ENCODE measurements around the gene YOD1.

The YOD1 gene

DNA sequence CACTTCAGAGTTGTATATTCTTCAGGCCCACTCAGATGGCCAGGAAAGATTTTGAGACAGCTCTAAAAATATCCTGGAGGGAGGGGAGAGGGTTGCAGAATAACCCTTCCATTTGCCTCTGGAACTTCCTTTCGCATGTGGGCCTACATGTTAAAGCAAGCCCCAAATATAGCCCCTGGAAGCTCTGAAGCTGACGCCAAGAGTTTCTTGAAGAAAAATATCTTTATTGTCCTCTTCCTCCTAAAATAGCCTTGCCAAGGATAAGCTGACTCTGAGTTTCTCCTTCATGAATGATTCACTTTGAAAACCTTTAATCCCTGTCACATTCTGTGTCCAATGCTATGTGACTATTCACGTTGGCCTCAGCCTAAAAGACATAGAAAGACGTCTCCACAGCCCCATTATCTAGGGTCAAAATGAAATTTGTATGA, 24.9 kb downstream of the YOD1 start:
- no peaks in the 10 kb centered on the region for H3K27me3 ChIP-seq (ENCODE audit: insufficient read depth, poor library complexity, severe bottlenecking)
- H3K27ac ChIP-seq (replicated peaks): no peak overlapping the region
- DNase-seq (ENCODE audit: low read depth in 1 of 2, low spot score in 1 of 2): no peak
- TF ChIP-seq POLR2AphosphoS5 (IDR thresholded peaks at IDR 0.05; ENCODE audit: low read depth) (no peak), SPI1 (IDR thresholded peaks at IDR 0.05; ENCODE audit: borderline replicate concordance, low read depth) (no peak), GABPA (IDR thresholded peaks at IDR 0.05; ENCODE audit: low read depth) (no peak)
- TF ChIP-seq, protein P1, sequence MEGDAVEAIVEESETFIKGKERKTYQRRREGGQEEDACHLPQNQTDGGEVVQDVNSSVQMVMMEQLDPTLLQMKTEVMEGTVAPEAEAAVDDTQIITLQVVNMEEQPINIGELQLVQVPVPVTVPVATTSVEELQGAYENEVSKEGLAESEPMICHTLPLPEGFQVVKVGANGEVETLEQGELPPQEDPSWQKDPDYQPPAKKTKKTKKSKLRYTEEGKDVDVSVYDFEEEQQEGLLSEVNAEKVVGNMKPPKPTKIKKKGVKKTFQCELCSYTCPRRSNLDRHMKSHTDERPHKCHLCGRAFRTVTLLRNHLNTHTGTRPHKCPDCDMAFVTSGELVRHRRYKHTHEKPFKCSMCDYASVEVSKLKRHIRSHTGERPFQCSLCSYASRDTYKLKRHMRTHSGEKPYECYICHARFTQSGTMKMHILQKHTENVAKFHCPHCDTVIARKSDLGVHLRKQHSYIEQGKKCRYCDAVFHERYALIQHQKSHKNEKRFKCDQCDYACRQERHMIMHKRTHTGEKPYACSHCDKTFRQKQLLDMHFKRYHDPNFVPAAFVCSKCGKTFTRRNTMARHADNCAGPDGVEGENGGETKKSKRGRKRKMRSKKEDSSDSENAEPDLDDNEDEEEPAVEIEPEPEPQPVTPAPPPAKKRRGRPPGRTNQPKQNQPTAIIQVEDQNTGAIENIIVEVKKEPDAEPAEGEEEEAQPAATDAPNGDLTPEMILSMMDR (IDR thresholded peaks at IDR 0.05; ENCODE audit: insufficient read depth, low read length): no peak
- TF ChIP-seq, protein P2, sequence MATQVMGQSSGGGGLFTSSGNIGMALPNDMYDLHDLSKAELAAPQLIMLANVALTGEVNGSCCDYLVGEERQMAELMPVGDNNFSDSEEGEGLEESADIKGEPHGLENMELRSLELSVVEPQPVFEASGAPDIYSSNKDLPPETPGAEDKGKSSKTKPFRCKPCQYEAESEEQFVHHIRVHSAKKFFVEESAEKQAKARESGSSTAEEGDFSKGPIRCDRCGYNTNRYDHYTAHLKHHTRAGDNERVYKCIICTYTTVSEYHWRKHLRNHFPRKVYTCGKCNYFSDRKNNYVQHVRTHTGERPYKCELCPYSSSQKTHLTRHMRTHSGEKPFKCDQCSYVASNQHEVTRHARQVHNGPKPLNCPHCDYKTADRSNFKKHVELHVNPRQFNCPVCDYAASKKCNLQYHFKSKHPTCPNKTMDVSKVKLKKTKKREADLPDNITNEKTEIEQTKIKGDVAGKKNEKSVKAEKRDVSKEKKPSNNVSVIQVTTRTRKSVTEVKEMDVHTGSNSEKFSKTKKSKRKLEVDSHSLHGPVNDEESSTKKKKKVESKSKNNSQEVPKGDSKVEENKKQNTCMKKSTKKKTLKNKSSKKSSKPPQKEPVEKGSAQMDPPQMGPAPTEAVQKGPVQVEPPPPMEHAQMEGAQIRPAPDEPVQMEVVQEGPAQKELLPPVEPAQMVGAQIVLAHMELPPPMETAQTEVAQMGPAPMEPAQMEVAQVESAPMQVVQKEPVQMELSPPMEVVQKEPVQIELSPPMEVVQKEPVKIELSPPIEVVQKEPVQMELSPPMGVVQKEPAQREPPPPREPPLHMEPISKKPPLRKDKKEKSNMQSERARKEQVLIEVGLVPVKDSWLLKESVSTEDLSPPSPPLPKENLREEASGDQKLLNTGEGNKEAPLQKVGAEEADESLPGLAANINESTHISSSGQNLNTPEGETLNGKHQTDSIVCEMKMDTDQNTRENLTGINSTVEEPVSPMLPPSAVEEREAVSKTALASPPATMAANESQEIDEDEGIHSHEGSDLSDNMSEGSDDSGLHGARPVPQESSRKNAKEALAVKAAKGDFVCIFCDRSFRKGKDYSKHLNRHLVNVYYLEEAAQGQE (IDR thresholded peaks at IDR 0.05; ENCODE audit: insufficient replicate concordance, low read depth): no peak
- H3K4me3 ChIP-seq (replicated peaks; ENCODE audit: insufficient read depth, low read length): no peak overlapping the region

DNA sequence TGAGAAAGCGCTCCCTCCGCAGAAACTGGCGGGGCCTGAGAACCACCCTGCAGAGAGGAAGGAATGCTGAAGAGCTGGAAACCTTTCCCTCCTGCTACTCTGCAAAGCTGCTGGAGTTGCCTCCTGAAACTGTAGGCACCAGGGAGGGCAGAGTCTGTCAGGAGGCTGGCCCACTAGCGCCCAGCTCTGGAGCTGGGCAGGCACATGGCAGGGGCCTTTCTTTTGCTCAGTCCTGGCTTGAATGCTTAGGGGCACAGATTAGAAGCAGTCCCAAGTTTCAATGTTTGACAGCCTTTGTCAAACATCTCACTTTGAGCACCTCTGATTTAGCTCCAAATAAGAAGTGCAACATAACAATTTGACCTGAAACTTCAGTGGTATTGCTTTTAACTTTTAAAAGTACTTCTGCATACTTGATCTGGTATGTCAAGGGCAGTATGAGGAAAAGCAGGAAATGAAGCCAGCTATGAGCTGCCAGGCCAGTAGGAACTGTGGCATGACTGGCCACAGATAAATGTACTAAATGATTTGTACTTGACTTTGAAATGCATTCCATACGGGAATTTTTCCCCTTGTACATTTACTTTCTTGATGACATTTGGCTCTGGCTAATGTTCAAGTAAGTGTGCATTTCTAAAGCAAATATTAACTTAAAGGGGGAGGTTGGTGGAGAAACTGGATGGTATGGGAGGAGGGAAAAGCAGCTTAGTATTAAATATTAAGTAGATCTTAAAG, 25.7 kb downstream of the YOD1 start:
- Histone ChIP-seq H3K27ac (replicated peaks) (peak overlapping the region; percentile 53), H3K27me3 (ENCODE audit: insufficient read depth, poor library complexity, severe bottlenecking) (no peaks in the 10 kb centered on the region), H3K4me3 (replicated peaks; ENCODE audit: insufficient read depth, low read length) (no peak overlapping the region)
- TF ChIP-seq, protein P2 (IDR thresholded peaks at IDR 0.05; ENCODE audit: insufficient replicate concordance, low read depth): no peak
- TF ChIP-seq, protein P1 (IDR thresholded peaks at IDR 0.05; ENCODE audit: insufficient read depth, low read length): no peak
- TF ChIP-seq GABPA (IDR thresholded peaks at IDR 0.05; ENCODE audit: low read depth) (no peak), SPI1 (IDR thresholded peaks at IDR 0.05; ENCODE audit: borderline replicate concordance, low read depth) (no peak), POLR2AphosphoS5 (IDR thresholded peaks at IDR 0.05; ENCODE audit: low read depth) (no peak)
- DNase-seq (ENCODE audit: low read depth in 1 of 2, low spot score in 1 of 2): peak in 1 of 2 experiments; percentile 23

DNA sequence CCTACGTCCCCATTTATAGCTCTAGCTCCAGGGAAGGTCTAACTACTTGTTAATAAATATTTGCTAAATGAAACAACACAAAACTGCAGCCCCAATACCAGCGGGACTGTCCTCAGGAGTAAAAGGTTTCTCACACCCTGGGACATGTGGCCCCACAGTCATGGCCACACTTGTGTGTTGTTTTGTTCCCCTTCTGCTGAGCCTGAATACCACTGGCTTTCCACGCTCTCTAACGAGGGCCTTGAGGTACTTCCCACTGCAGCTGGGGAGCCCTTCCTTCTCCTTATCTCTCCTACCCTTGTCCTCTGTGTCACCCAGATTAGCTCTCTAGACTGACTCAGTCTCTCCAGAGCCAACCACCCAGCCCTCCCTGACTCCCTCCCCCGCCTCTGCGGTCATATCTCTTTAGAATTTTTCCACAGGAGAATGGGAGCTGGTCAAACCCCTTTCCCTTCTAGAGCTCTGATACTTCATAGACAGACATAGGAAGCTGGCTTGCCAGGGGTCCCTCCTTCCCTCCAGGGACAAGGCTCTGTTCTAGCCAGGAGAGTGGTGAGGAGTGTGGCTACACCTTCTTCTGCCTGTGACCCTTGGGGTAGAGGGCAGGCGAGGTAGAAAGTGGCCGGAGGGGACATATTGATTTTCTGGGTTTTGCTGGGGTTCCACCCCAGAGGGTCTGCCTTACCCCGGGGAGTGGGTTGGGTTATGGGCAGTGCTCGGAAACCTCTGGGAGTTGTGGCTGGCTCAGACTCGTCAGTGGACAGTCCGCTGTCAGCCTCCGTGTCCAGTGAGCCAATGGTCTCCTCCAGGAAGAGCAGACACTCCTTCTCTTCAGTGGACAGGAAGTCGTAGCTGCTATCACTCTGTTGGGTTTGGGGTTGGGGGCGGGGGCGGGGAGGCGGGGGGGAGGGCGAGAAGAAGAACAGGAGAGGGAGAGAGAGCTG, 26.5 kb downstream of the YOD1 start:
- peak; percentile 42 to 78 for DNase-seq (ENCODE audit: low read depth in 1 of 2, low spot score in 1 of 2)
- Histone ChIP-seq H3K4me3 (replicated peaks; ENCODE audit: insufficient read depth, low read length) (no peak overlapping the region), H3K27ac (replicated peaks) (peak overlapping the region; percentile 52), H3K27me3 (ENCODE audit: insufficient read depth, poor library complexity, severe bottlenecking) (no peaks in the 10 kb centered on the region)
- TF ChIP-seq, protein P1 (IDR thresholded peaks at IDR 0.05; ENCODE audit: insufficient read depth, low read length): no peak
- TF ChIP-seq, protein P2 (IDR thresholded peaks at IDR 0.05; ENCODE audit: insufficient replicate concordance, low read depth): peak; percentile 12
- TF ChIP-seq POLR2AphosphoS5 (IDR thresholded peaks at IDR 0.05; ENCODE audit: low read depth) (peak; percentile 50; the same call in 1 of the 2 replicates), GABPA (IDR thresholded peaks at IDR 0.05; ENCODE audit: low read depth) (no peak), SPI1 (IDR thresholded peaks at IDR 0.05; ENCODE audit: borderline replicate concordance, low read depth) (no peak)
